HepG2 (cell line): ENCODE results near the gene MYLK. TPM values are rescaled to one million over a fixed set of nuclear protein-coding genes. Genes with fewer than 3 reads are reported as not detected.

Experiments used
- ATAC-seq: fragments of 200-7000 bp; cut with Tn5 transposase; 3 replicates; pipeline ENCODE4 v1.9.1; 2020; ENCODE audit warnings: mild to moderate bottlenecking, moderate library complexity
- BruUV-seq: library from RNA; stranded (reverse); fragments of 400-500 nt; replicated peaks from 2 replicates; lab custom pipeline; 2021; lab: Mats Ljungman, UMichigan
- CTCF ChIA-PET: fragments of 300-600 bp; formaldehyde crosslinking; extraction: SDS; loops from one replicate; lab custom pipeline; 2021; ENCODE audit warnings: low total read pairs, inconsistent platforms, low intra/inter-chr PET ratio; lab: Yijun Ruan, JAX
- POLR2A ChIA-PET: fragments of 350-600 bp; sonication (Branson Sonifier 250); formaldehyde crosslinking; loops from one replicate; lab custom pipeline; 2020; ENCODE audit warnings: antibody characterized with exemption, inconsistent platforms; lab: Yijun Ruan, JAX
- DNase-seq: peaks from one replicate; pipeline ENCODE4 v3.0.0-alpha.2; 2015; ENCODE audit warnings: low spot score
- FAIRE-seq: peaks from 3 replicates; lab custom pipeline; 2011; peaks lifted over from hg19 to GRCh38; lab: Jason Lieb, UNC
- H2AFZ ChIP-seq: one replicate; pipeline ENCODE4 v1.6.1; 2011; ENCODE audit warnings: low read length, inconsistent platforms
- H3K27ac ChIP-seq: fragments of 300-600 bp; 3 replicates; pipeline ENCODE4 v1.8.0; 2011; ENCODE audit warnings: mixed run types, mild to moderate bottlenecking, mixed read lengths, low read length, inconsistent platforms; ENCODE audit not compliant: insufficient read depth; ENCODE audit errors: extremely low read length
- H3K27me3 ChIP-seq, 2 experiments: fragments of 200-600 bp in 1 of 2; 2 replicates in 1 of 2; 3 replicates in 1 of 2; pipeline versions ENCODE4 v1.6.0 to v1.8.0; 2011; ENCODE audit warnings: low read length in 2 of 2, mild to moderate bottlenecking in 2 of 2, moderate library complexity in 2 of 2, inconsistent platforms in 1 of 2; ENCODE audit not compliant: insufficient read depth in 2 of 2, control insufficient read depth in 1 of 2
- H3K36me3 ChIP-seq, 2 experiments: fragments of 200-600 bp in 1 of 2; replicated peaks in 1 of 2; 2 replicates in 1 of 2; 3 replicates in 1 of 2; pipeline versions ENCODE4 v1.5.1 to v1.8.0; 2011; ENCODE audit warnings: low read length in 2 of 2, inconsistent platforms in 1 of 2; ENCODE audit not compliant: insufficient read depth in 2 of 2, control insufficient read depth in 1 of 2
- H3K4me1 ChIP-seq: 2 replicates; pipeline ENCODE4 v1.5.1; 2012; ENCODE audit warnings: low read length, inconsistent platforms; ENCODE audit not compliant: insufficient read depth
- H3K4me2 ChIP-seq: 2 replicates; pipeline ENCODE4 v1.6.0; 2011; ENCODE audit warnings: low read depth, low read length, inconsistent platforms
- H3K4me3 ChIP-seq, 3 experiments: fragments of 200-600 bp in 1 of 3; sonication (generic), shearing (Covaris generic) in 1 of 3; replicated peaks in 1 of 3; 2 replicates each; pipeline ENCODE4 v1.5.1; 2011 to 2016; ENCODE audit warnings: low read length in 3 of 3, inconsistent platforms in 2 of 3, low read depth in 2 of 3, mild to moderate bottlenecking in 2 of 3, control low read depth in 1 of 3, mixed read lengths in 1 of 3; ENCODE audit not compliant: insufficient read depth in 1 of 3
- H3K79me2 ChIP-seq: one replicate; pipeline ENCODE4 v1.6.1; 2011; ENCODE audit warnings: low read length, inconsistent platforms; ENCODE audit not compliant: insufficient read depth
- H3K9ac ChIP-seq: 2 replicates; pipeline ENCODE4 v1.6.0; 2011; ENCODE audit warnings: mild to moderate bottlenecking, low read depth, low read length, inconsistent platforms; ENCODE audit not compliant: insufficient read depth
- H3K9me3 ChIP-seq: 2 replicates; pipeline ENCODE4 v1.5.1; 2012; ENCODE audit warnings: mild to moderate bottlenecking, low read length
- H4K20me1 ChIP-seq: 2 replicates; pipeline ENCODE4 v1.6.0; 2011; ENCODE audit warnings: inconsistent platforms, mild to moderate bottlenecking, low read length, moderate library complexity; ENCODE audit not compliant: insufficient read depth
- ETV6 ChIP-seq: sonication (generic); formaldehyde crosslinking; conservative IDR thresholded peaks from 2 replicates; pipeline ENCODE4 v1.4.0; 2020; ENCODE audit warnings: missing genetic modification reagents
- GATAD1 ChIP-seq: IDR thresholded peaks from 2 replicates; pipeline ENCODE4 v1.6.1; 2016; ENCODE audit warnings: missing genetic modification reagents, missing compliant biosample characterization
- KMT2B ChIP-seq: IDR thresholded peaks from 2 replicates; pipeline ENCODE4 v1.6.1; 2016; ENCODE audit warnings: missing genetic modification reagents, missing compliant biosample characterization
- ZFP36L2 ChIP-seq: sonication (generic); formaldehyde crosslinking; IDR thresholded peaks from 2 replicates; pipeline ENCODE4 v1.4.0; 2020; ENCODE audit warnings: missing genetic modification reagents
- ZNF329 ChIP-seq: sonication (generic); formaldehyde crosslinking; IDR thresholded peaks from 2 replicates; pipeline ENCODE4 v1.9.0; 2021; ENCODE audit warnings: low read depth, mild to moderate bottlenecking, missing genetic modification reagents
- ZNF501 ChIP-seq: sonication (generic); formaldehyde crosslinking; IDR thresholded peaks from 2 replicates; pipeline ENCODE4 v1.5.1; 2020; ENCODE audit warnings: mild to moderate bottlenecking, moderate library complexity, missing genetic modification reagents
- WGBS: methylation state at CpG from one replicate; pipeline ENCODE4 v1.1.6; 2017; ENCODE audit warnings: low lambda C conversion rate; 5-methylcytosine and 5-hydroxymethylcytosine counted together
- in situ Hi-C: cut with HindIII; loops from 2 replicates; pipeline ENCODE4 v1.10.0; 2017; ENCODE audit warnings: low pct_unique_long_range_greater_than_20kb; ENCODE audit not compliant: extremely low pct_ligation_motif_present
- intact Hi-C: fragments of 100-400 bp; cut with micrococcal nuclease; formaldehyde crosslinking; loops from one replicate; pipeline ENCODE4 v1.10.0; 2022; ENCODE audit not compliant: unreplicated experiment
- polyA plus RNA-seq, 8 experiments: library from polyadenylated mRNA; depleted of rRNA in 3 of 8; stranded (reverse) in 7 of 8; unstranded in 1 of 8; fragments of >200 nt; fragmentation: Illumina TruSeq in 4 of 8; extraction: Trizol in 4 of 8; gene quantifications; 2 replicates each; pipeline versions ENCODE4 v1.2.1 to v1.2.3, GENCODE V29; 2011 to 2016; ENCODE audit warnings: low read depth in 4 of 8, missing spikeins in 1 of 8, mixed read lengths in 1 of 8; ENCODE audit not compliant: insufficient read depth in 1 of 8
- total RNA-seq, 5 experiments: library from RNA; depleted of rRNA; stranded (reverse); fragments of >200 nt; fragmentation: Illumina TruSeq; extraction: Trizol; gene quantifications; 2 replicates each; pipeline ENCODE4 v1.2.3, GENCODE V29; 2016; ENCODE audit warnings: low read depth in 1 of 5
- TF ChIP-seq, protein P1 (sequence below): sonication (generic); formaldehyde crosslinking; IDR thresholded peaks from 2 replicates; pipeline ENCODE4 v1.4.0; 2020; ENCODE audit warnings: missing genetic modification reagents
- TF ChIP-seq, protein P2 (sequence below): sonication (generic); formaldehyde crosslinking; conservative IDR thresholded peaks from 2 replicates; pipeline ENCODE4 v1.5.0; 2020; ENCODE audit warnings: missing genetic modification reagents
- TF ChIP-seq, protein P3 (sequence below): sonication (generic); formaldehyde crosslinking; conservative IDR thresholded peaks from 2 replicates; pipeline ENCODE4 v1.4.0; 2020; ENCODE audit warnings: missing genetic modification reagents
- TF ChIP-seq, protein P4 (sequence below): fragments of 450-650 bp; IDR thresholded peaks from 2 replicates; pipeline ENCODE4 v1.6.1; 2017; ENCODE audit warnings: mild to moderate bottlenecking
- TF ChIP-seq, protein P5 (sequence below): sonication (generic); formaldehyde crosslinking; IDR thresholded peaks from 2 replicates; pipeline ENCODE4 v1.4.0; 2020; ENCODE audit warnings: missing genetic modification reagents, mild to moderate bottlenecking, borderline replicate concordance

Gene MYLK
- total and polyA plus RNA-seq, 2 of the 13 experiments (the other 11 are each of a cell fraction or from before 2014, with no cell fraction given), result 10.6 to 34.9 TPM

DNA sequence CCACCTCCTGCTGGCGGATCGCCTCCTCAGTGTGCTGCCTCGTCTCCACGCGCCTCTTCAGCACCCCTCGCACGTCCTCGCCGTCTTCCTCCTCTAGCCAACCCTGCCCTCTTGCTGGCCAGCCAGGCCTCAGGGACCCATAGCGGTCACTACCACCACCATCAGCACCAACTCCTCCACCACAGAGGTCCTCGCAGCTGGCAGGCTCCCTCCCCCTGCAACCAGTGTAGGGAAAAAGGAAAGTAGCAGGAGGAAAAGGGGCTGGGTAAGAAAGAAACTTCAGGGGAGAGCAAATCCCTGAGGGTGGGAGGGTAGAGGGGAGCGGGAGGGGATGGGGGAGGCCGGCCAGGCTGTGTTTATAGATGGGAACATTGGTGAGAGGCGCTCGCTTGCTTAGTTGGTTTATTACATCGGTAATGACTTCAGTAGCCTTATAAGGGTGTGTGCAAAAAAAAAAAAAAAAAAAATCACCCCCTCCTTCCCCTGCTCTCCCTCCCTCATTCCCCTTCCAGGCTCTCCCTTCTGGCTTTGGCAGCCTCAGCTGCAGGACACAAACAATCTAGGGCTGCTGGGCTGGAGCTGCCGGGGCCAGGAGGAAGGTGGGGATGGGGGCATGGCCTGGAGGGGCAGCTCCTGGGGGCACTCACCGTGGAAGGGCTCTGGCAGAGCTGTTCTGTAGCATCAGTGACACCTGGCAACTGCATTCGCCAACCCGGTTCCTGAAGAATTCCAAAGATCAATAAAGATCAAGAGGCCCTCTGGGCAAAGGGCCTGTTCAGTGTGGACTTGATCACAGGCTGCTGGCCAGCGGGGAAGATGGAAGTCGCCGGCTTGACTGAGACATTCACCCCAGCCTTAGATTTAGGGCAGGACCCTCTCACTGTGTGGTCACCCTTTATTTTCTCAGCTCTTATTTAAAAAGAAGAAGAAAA, 183.1 kb downstream of the MYLK start:
- Histone ChIP-seq H4K20me1 (no peaks in the 10 kb centered on the region), H3K27ac (no peak overlapping the region), H3K4me1 (peaks cover 40% of the 10 kb centered on the region), H3K79me2 (no peaks in the 10 kb centered on the region), H3K36me3 (peaks cover 3 to 4% of the 10 kb centered on the region in 2 experiments; a peak in 3 of 5 replicates), H3K27me3 (no peaks in the 10 kb centered on the region), H3K4me2 (no peak overlapping the region), H3K4me3 (no peak overlapping the region), H3K9me3 (no peaks in the 10 kb centered on the region), H2AFZ (no peak overlapping the region), H3K9ac (no peak overlapping the region)
- BruUV-seq, result no TSS peak
- intact Hi-C loops, result no loop called here
- POLR2A ChIA-PET, result interaction anchor here (1.9 kb wide), 1 partner anchor 48 kb away, joined by 14 read pairs; no protein-coding TSS in a partner anchor
- FAIRE-seq (no peak), ATAC-seq (no peak), DNase-seq (no peak)
- CTCF ChIA-PET, result interaction anchor here (3.5 kb wide), 1 partner anchor 49 kb away, joined by 55 read pairs; no protein-coding TSS in a partner anchor
- WGBS, result 95% methylated on average over 23 of the region's 23 CpGs
- in situ Hi-C loops, result no loop called here
- TF ChIP-seq GATAD1 (CRISPR knock-in tag) (no peak), ZNF329 (CRISPR knock-in tag) (no peak), ZNF501 (CRISPR knock-in tag) (no peak), ETV6 (no peak), KMT2B (no peak), ZFP36L2 (CRISPR knock-in tag) (no peak)
- TF ChIP-seq, protein P1, sequence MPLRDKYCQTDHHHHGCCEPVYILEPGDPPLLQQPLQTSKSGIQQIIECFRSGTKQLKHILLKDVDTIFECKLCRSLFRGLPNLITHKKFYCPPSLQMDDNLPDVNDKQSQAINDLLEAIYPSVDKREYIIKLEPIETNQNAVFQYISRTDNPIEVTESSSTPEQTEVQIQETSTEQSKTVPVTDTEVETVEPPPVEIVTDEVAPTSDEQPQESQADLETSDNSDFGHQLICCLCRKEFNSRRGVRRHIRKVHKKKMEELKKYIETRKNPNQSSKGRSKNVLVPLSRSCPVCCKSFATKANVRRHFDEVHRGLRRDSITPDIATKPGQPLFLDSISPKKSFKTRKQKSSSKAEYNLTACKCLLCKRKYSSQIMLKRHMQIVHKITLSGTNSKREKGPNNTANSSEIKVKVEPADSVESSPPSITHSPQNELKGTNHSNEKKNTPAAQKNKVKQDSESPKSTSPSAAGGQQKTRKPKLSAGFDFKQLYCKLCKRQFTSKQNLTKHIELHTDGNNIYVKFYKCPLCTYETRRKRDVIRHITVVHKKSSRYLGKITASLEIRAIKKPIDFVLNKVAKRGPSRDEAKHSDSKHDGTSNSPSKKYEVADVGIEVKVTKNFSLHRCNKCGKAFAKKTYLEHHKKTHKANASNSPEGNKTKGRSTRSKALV, result no peak
- TF ChIP-seq, protein P2, sequence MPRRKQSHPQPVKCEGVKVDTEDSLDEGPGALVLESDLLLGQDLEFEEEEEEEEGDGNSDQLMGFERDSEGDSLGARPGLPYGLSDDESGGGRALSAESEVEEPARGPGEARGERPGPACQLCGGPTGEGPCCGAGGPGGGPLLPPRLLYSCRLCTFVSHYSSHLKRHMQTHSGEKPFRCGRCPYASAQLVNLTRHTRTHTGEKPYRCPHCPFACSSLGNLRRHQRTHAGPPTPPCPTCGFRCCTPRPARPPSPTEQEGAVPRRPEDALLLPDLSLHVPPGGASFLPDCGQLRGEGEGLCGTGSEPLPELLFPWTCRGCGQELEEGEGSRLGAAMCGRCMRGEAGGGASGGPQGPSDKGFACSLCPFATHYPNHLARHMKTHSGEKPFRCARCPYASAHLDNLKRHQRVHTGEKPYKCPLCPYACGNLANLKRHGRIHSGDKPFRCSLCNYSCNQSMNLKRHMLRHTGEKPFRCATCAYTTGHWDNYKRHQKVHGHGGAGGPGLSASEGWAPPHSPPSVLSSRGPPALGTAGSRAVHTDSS (CRISPR knock-in tag), result no peak
- TF ChIP-seq, protein P3, sequence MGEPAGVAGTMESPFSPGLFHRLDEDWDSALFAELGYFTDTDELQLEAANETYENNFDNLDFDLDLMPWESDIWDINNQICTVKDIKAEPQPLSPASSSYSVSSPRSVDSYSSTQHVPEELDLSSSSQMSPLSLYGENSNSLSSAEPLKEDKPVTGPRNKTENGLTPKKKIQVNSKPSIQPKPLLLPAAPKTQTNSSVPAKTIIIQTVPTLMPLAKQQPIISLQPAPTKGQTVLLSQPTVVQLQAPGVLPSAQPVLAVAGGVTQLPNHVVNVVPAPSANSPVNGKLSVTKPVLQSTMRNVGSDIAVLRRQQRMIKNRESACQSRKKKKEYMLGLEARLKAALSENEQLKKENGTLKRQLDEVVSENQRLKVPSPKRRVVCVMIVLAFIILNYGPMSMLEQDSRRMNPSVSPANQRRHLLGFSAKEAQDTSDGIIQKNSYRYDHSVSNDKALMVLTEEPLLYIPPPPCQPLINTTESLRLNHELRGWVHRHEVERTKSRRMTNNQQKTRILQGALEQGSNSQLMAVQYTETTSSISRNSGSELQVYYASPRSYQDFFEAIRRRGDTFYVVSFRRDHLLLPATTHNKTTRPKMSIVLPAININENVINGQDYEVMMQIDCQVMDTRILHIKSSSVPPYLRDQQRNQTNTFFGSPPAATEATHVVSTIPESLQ (CRISPR knock-in tag), result no peak
- TF ChIP-seq, protein P4, sequence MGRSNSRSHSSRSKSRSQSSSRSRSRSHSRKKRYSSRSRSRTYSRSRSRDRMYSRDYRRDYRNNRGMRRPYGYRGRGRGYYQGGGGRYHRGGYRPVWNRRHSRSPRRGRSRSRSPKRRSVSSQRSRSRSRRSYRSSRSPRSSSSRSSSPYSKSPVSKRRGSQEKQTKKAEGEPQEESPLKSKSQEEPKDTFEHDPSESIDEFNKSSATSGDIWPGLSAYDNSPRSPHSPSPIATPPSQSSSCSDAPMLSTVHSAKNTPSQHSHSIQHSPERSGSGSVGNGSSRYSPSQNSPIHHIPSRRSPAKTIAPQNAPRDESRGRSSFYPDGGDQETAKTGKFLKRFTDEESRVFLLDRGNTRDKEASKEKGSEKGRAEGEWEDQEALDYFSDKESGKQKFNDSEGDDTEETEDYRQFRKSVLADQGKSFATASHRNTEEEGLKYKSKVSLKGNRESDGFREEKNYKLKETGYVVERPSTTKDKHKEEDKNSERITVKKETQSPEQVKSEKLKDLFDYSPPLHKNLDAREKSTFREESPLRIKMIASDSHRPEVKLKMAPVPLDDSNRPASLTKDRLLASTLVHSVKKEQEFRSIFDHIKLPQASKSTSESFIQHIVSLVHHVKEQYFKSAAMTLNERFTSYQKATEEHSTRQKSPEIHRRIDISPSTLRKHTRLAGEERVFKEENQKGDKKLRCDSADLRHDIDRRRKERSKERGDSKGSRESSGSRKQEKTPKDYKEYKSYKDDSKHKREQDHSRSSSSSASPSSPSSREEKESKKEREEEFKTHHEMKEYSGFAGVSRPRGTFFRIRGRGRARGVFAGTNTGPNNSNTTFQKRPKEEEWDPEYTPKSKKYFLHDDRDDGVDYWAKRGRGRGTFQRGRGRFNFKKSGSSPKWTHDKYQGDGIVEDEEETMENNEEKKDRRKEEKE, result no peak
- TF ChIP-seq, protein P5, sequence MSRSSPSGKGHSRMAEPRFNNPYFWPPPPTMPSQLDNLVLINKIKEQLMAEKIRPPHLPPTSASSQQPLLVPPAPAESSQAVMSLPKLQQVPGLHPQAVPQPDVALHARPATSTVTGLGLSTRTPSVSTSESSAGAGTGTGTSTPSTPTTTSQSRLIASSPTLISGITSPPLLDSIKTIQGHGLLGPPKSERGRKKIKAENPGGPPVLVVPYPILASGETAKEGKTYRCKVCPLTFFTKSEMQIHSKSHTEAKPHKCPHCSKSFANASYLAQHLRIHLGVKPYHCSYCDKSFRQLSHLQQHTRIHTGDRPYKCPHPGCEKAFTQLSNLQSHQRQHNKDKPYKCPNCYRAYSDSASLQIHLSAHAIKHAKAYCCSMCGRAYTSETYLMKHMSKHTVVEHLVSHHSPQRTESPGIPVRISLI, result no peak
